ENCODE data around the gene RNU1-3.
A peak's percentile ranks its signal among the peaks of the same experiment; 100 is the strongest.
"Not testable (repeated sequence)": the region's sequence is repeated elsewhere in the genome, so short reads cannot be mapped to it uniquely, and the experiment has no call there.

RNU1-3 gene

GRCh38 chr1:16643476-16644192, 23.1 kb downstream of the RNU1-3 start:
- intact Hi-C loops (cut with DNase I), result loop anchor here (10.0 kb wide), 1 partner anchor 271 kb away; no protein-coding TSS in a partner anchor
- DNase-seq, result peak in 35 of 42 donors; percentile 2 to 61 (median 25)

- peak in 31 of 42 donors; percentile 2 to 53 (median 16) for DNase-seq
- intact Hi-C loops (cut with DNase I), result loop anchor here (10.0 kb wide), 1 partner anchor 272 kb away; no protein-coding TSS in a partner anchor
These were observed 23.7 kb downstream of the RNU1-3 start for GRCh38 chr1:16643001-16643411.

GRCh38 chr1:16642025-16642966, 24.5 kb downstream of the RNU1-3 start:
- intact Hi-C loops (cut with DNase I), result loop anchor here (10.0 kb wide), 1 partner anchor 273 kb away; no protein-coding TSS in a partner anchor
- DNase-seq, result peak in 30 of 42 donors; percentile 1 to 44 (median 9)

- peak in 9 of 42 donors; percentile 0 to 34 (median 14) for DNase-seq
- intact Hi-C loops (cut with DNase I), result loop anchor here (10.0 kb wide), 1 partner anchor 273 kb away; no protein-coding TSS in a partner anchor
These were observed 25.4 kb downstream of the RNU1-3 start for GRCh38 chr1:16641159-16641975.

GRCh38 chr1:16639091-16640031, 27.4 kb downstream of the RNU1-3 start:
- peak in 24 of 42 donors; percentile 0 to 44 (median 7) for DNase-seq
- intact Hi-C loops (cut with DNase I), result loop anchor here (10.0 kb wide), 1 partner anchor 275 kb away; no protein-coding TSS in a partner anchor

GRCh38 chr1:16637941-16638778, 28.6 kb downstream of the RNU1-3 start:
- intact Hi-C loops (cut with DNase I), result not testable (repeated sequence)
- DNase-seq, result peak in 24 of 42 donors; percentile 1 to 41 (median 7)

GRCh38 chr1:16636551-16637195, 30.1 kb downstream of the RNU1-3 start:
- DNase-seq, result peak in 23 of 42 donors; percentile 1 to 60 (median 13)
- intact Hi-C loops (cut with DNase I), result not testable (repeated sequence)

- peak in 25 of 42 donors; percentile 1 to 49 (median 10) for DNase-seq
- intact Hi-C loops (cut with DNase I), result not testable (repeated sequence)
These were observed 30.8 kb downstream of the RNU1-3 start for GRCh38 chr1:16635959-16636358.

- DNase-seq, result peak in 22 of 42 donors; percentile 1 to 68 (median 24)
- intact Hi-C loops (cut with DNase I), result not testable (repeated sequence)
These were observed 33.0 kb downstream of the RNU1-3 start for GRCh38 chr1:16633540-16634282.

GRCh38 chr1:16632044-16632850, 34.5 kb downstream of the RNU1-3 start:
- intact Hi-C loops (cut with DNase I), result not testable (repeated sequence)
- DNase-seq, result peak in 9 of 42 donors; percentile 1 to 34 (median 8)

- DNase-seq, result peak in 22 of 42 donors; percentile 1 to 44 (median 12)
- intact Hi-C loops (cut with DNase I), result no loop called here
These were observed 35.3 kb downstream of the RNU1-3 start for GRCh38 chr1:16631248-16632043.

- peak in 15 of 42 donors; percentile 1 to 49 (median 16) for DNase-seq
- intact Hi-C loops (cut with DNase I), result no loop called here
These were observed 36.0 kb downstream of the RNU1-3 start for GRCh38 chr1:16630661-16631247.

- peak in 16 of 42 donors; percentile 1 to 44 (median 15) for DNase-seq
These were observed 36.7 kb downstream of the RNU1-3 start for GRCh38 chr1:16629916-16630530.

More at GRCh38 chr1:16629916-16630530, 36.7 kb downstream of the RNU1-3 start:
- intact Hi-C loops (cut with DNase I), result not testable (repeated sequence)

All from head of caudate nucleus (tissue), 42 donors.